Adipocyte (in vitro differentiated cells): ENCODE measurements around the gene BOLL.
"Not testable (repeated sequence)": the region's sequence is repeated elsewhere in the genome, so short reads cannot be mapped to it uniquely, and the experiment has no call there.

Source experiments
- DNase-seq: peaks from one replicate; pipeline ENCODE4 v3.0.0-alpha.2; 2015; ENCODE audit warnings: low read depth
- H3K27me3 ChIP-seq: replicated peaks from 2 replicates; pipeline ENCODE4 v1.7.0; 2013; ENCODE audit warnings: mild to moderate bottlenecking, low read length, moderate library complexity; ENCODE audit not compliant: control insufficient read depth, insufficient read depth
- H3K36me3 ChIP-seq: 2 replicates; pipeline ENCODE4 v1.7.0; 2013; ENCODE audit warnings: low read length, mild to moderate bottlenecking, moderate library complexity; ENCODE audit not compliant: control insufficient read depth, insufficient read depth, severe bottlenecking
- H3K4me1 ChIP-seq: 2 replicates; pipeline ENCODE4 v1.7.0; 2013; ENCODE audit warnings: mild to moderate bottlenecking, low read length, moderate library complexity; ENCODE audit not compliant: control insufficient read depth, insufficient read depth
- H3K4me3 ChIP-seq: 2 replicates; pipeline ENCODE4 v1.7.0; 2013; ENCODE audit warnings: mild to moderate bottlenecking, low read length, moderate library complexity
- H3K9ac ChIP-seq: 2 replicates; pipeline ENCODE4 v1.7.0; 2013; ENCODE audit warnings: mild to moderate bottlenecking, low read length, moderate library complexity
- H3K9me3 ChIP-seq: 2 replicates; pipeline ENCODE4 v1.7.0; 2013; ENCODE audit warnings: mild to moderate bottlenecking, low read length, moderate library complexity; ENCODE audit not compliant: control insufficient read depth

The BOLL gene, protein sequence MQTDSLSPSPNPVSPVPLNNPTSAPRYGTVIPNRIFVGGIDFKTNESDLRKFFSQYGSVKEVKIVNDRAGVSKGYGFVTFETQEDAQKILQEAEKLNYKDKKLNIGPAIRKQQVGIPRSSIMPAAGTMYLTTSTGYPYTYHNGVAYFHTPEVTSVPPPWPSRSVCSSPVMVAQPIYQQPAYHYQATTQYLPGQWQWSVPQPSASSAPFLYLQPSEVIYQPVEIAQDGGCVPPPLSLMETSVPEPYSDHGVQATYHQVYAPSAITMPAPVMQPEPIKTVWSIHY

DNA sequence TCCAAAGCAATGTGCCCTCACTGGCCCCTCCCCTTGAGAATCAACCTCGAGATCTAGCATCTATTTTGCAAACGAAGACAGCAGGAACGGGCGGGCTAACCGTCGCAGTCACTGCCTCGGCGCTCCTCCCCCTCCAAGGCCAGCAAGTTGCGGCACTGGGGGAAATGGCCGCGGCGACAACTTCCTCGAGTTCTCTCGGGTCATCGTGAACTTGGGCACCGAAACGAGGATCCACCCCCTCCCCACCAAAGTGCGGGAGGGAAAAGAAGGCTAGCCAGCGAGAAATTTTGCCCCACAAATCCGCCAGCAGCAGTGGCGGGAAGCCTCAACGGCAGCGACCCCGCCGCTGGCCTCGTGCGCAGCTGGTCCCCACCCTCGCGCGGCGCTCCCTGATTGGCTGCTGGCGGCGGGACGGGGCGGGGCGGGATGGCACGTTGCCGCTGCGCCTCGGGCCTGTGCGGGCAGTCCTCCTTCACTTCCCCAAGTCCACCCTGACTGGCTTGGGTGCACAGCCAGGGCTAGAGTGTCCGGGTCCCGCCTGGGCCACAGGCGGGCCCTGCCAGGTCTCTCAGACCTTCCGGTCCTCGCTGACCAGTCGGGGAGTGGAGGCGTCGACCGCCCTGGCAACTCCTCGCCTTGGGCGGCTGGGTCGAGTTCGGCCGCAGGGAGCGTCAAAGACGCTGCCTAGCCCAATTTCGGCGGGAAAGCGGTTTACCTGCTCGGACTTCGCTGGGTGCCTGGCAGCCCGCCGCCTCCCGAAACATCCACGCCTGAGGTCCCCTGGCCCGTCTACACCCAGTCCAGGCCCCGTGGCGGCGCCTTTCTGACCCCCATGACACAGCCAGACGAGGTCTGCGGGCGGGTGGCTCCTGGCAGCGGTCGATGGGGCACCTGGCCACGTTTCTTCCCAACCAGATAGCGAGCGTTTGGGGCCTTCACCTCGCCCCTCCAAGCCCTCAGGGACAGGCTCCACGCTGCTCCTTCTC lies at the start of gene BOLL:
TSS of gene BOLL (minus strand) at position 364 of the 986 bp plus-strand sequence. CDS start 3,469 bp downstream, outside the sequence.
- Histone ChIP-seq H3K4me1 (peaks cover 3% of the 10 kb centered on the region), H3K9me3 (peaks cover 6% of the 10 kb centered on the region), H3K4me3 (peak within 1 kb of the TSS; percentile 71), H3K27me3 (peaks cover 4% of the 10 kb centered on the region), H3K9ac (no peak within 1 kb of the TSS), H3K36me3 (no peaks in the 10 kb centered on the region)
- DNase-seq: no peak

DNA sequence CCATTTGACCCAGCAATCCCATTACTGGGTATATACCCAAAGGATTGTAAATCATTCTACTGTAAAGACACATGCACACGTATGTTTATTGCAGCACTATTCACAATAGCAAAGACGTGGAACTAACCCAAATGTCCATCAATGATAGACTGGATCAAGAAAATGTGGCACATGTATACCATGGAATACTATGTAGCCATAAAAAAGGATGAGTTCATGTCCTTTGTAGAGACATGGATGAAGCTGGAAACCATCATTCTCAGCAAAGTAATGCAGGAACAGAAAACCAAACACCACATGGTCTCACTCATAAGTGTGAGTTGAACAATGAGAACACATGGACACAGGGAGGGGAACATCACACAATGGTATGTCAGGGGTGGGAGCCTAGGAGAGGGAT lies 49.7 kb upstream of the BOLL start:
- not testable (repeated sequence) for H3K9me3 ChIP-seq, H3K4me1 ChIP-seq, H3K36me3 ChIP-seq, H3K27me3 ChIP-seq, H3K4me3 ChIP-seq, H3K9ac ChIP-seq, DNase-seq

DNA sequence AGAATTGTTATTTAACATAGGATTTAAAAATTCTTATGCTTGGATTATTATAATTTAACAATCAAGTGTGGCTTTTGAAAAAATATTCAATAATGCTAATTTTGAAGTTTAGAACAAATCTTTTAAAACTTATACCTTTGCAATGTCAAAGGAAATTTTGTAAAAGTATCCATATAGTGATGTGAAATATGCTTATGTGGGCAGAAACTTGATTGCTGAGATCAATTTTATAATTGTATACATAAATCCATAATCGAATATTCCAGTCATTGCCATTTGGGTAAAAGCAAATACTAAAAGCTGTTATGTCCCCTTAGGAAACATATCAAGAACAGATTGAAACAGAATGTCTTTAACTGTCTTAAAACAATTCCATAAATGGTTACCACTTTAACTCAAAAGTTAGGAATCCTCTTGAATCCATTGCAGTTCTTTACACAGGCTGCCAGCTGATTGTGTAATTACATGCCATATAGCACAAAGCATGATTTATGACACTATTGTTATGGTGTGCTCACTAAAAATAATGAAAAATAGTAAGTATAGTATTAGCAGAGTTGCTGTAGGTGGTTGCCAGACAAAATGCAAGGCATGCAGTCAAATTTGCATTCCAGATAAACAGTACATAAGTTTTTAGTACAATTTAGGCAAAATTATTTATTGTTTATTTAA lies 43.5 kb upstream of the BOLL start:
- no peaks in the 10 kb centered on the region for H3K36me3 ChIP-seq
- peak; percentile 85 for DNase-seq
- H3K4me3 ChIP-seq: no peak overlapping the region
- H3K27me3 ChIP-seq: no peaks in the 10 kb centered on the region
- no peak overlapping the region for H3K9ac ChIP-seq
- H3K9me3 ChIP-seq: no peaks in the 10 kb centered on the region
- H3K4me1 ChIP-seq: peaks cover 9% of the 10 kb centered on the region

DNA sequence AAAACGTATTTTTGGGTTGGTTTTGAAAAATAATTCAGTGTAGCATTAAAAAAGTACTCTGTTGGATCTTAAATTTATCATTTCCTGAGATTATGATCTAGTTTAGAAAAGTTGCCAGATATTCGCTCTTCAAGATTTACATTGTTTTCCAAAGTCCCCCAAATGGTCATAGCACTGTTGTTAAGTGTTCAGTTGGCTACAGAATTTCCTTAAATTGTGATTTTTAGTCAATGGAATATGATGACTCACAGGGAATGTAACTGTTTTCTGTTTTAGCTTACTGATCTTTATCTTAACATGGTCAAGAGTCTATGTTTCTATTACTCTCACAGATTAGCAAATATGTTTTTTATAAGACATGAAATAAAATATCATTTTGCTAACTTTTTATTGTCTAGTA lies 42.5 kb upstream of the BOLL start:
- Histone ChIP-seq H3K27me3 (no peaks in the 10 kb centered on the region), H3K4me1 (peaks cover 9% of the 10 kb centered on the region), H3K9ac (no peak overlapping the region), H3K4me3 (no peak overlapping the region), H3K36me3 (no peaks in the 10 kb centered on the region), H3K9me3 (no peaks in the 10 kb centered on the region)
- peak; percentile 73 for DNase-seq

DNA sequence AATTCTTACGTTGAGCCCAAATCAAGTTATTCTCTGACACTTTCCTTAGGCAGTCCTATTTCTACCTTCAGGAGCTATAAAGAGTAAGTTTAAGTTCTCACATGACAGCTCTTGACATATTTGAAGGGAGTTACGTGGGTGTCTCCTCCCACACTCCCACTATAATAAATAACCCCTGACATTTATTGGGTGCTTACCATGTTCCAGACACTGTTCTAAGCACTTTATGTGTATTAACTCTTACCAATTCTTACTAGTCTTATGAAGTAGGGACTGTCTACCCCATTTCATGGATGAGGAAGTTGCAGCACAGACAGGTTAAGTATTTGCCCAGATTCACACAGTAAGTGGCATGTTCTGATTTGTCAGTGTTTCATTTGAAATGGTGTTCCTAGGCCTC lies 37.2 kb upstream of the BOLL start:
- no peak for DNase-seq

DNA sequence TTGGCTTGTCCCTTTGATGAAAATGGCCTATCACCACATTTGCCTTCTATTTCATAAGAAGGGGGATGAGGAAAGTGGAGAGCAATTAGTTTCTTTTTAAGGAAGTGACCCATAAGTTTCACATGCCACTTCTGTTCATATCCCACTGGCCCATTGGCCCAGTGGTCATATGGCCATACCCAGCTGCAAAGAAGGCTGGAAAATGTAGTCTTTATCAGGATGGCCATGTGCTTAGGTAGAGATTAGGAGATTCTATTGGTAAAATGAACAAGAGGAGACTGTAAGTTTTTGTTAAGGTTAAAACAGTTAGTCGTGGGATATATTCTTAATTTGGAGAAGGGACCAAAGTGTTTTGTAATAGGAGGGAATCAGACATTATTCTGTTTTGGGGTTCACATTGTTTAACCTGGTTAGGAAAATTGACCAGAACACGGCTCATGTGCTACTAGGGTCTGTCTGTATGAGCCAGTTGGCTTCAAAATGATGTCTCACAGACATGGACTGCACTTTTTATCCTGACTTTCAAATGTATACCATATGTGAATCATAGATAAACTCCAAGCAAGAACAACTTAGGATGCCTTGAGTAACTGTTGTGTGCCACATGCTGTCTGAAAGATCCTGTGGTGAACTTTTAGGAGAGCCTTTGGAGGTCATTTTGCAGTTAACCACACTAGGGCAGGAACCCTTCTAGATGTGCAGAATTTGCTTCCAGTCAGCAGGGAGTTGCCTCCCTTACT lies 36.6 kb upstream of the BOLL start:
- Histone ChIP-seq H3K27me3 (no peaks in the 10 kb centered on the region), H3K36me3 (no peaks in the 10 kb centered on the region), H3K4me1 (no peaks in the 10 kb centered on the region), H3K9ac (no peak overlapping the region), H3K4me3 (no peak overlapping the region), H3K9me3 (no peaks in the 10 kb centered on the region)
- DNase-seq: no peak

More for the DNA sequence above, 37.2 kb upstream of the BOLL start:
- Histone ChIP-seq H3K4me1 (no peaks in the 10 kb centered on the region), H3K27me3 (no peaks in the 10 kb centered on the region), H3K4me3 (no peak overlapping the region), H3K9ac (no peak overlapping the region), H3K9me3 (no peaks in the 10 kb centered on the region), H3K36me3 (no peaks in the 10 kb centered on the region)

DNA sequence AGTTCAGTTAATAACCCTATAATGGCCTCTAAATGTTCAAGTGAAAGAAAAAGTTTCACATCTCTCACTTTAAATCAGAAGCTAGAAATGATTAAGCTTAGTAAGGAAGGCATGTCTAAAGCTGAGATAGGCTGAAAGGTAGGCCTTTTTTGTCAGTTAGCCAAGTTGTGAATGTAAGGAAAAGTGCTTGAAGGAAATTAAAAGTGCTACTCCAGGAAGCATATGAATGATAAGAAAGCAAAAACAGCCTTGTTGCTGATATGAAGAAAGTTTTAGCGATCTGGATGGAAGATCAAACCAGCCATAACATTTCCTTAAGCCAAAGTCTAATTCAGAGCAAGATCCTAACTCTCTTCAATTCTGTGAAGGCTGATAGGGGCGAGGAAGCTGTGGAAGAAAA lies 29.4 kb upstream of the BOLL start:
- Histone ChIP-seq H3K9ac (no peak overlapping the region), H3K4me3 (no peak overlapping the region), H3K9me3 (no peaks in the 10 kb centered on the region), H3K36me3 (no peaks in the 10 kb centered on the region), H3K4me1 (no peaks in the 10 kb centered on the region), H3K27me3 (no peaks in the 10 kb centered on the region)
- no peak for DNase-seq

DNA sequence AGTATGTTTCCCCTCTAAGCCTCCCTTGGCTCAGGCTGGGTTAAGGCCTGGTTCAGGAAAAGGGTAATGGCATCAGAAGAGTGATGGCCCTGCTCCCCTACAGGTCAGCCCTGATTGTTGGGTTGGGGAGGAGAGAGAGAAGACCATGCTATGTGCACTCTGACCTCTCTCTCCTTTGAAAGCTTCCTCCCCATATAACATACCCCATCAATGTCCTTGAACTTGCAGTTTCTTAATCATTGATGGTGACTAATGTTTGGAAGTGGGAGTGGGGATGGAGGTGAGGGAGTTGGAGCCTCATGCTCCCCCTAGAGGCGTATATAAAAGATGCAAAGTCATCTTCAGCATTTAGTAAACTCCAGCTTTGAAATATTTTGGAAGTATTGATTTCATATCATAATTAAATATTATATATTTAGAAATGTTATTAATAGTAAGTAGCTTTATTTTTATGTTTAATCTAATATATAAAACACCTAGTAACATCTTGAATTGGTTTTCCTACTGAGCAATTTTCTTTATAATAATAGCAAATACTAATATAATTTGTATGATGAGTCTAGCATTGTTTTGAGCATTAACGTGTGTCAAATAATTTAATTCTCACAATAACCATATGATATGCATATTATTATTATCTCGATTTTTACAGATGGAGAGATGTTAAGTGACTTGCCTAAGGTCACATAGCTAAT lies 28.1 kb upstream of the BOLL start:
- no peaks in the 10 kb centered on the region for H3K4me1 ChIP-seq
- H3K36me3 ChIP-seq: no peaks in the 10 kb centered on the region
- peak; percentile 53 for DNase-seq
- no peaks in the 10 kb centered on the region for H3K27me3 ChIP-seq
- no peak overlapping the region for H3K9ac ChIP-seq
- H3K4me3 ChIP-seq: no peak overlapping the region
- no peaks in the 10 kb centered on the region for H3K9me3 ChIP-seq

DNA sequence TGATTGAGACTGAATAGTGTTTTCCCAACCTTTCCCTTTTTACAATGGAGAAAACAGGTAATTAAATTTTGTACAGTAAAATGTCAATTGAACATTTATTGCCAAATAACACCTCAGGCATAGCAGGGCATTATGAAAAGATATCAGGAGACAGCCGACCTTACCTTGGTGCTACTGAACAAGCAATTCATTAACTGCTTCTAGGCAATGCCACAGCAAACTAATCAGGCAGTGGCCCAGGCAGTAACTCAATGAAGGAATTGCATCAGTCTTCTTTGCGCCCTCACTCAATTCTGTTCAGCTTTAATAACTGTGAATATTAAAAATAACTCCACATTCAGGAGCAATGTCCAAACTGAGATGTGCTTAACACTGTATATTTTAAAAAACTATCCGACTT lies 25.4 kb upstream of the BOLL start:
- Histone ChIP-seq H3K9me3 (no peaks in the 10 kb centered on the region), H3K4me3 (no peak overlapping the region), H3K36me3 (no peaks in the 10 kb centered on the region), H3K27me3 (no peaks in the 10 kb centered on the region), H3K9ac (no peak overlapping the region), H3K4me1 (peaks cover 9% of the 10 kb centered on the region)
- no peak for DNase-seq

DNA sequence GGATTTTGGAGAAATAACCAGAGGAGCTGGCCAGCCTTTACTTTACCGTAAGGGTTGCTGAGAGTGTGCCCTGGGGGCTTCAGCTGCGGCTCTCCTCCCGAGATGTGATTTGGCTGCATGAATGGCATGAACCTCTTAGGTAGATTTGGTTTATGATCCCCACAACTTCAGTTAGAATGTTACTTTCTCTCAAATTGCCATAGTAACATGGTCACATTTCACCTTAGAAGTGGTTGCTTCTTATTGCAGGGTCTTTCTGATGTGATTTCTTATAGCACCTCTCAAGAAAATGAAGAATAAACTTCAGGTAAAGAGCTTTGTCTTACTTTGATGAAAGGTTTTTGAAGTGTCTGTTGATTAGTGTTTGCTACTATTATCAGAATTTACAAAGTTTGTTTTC lies 24.9 kb upstream of the BOLL start:
- Histone ChIP-seq H3K4me3 (no peak overlapping the region), H3K27me3 (no peaks in the 10 kb centered on the region), H3K36me3 (no peaks in the 10 kb centered on the region), H3K9me3 (no peaks in the 10 kb centered on the region), H3K9ac (no peak overlapping the region), H3K4me1 (peaks cover 11% of the 10 kb centered on the region)
- DNase-seq: no peak
